MCF 10A (cell line): ENCODE data around the gene RTCB. TPM values are rescaled to one million over a fixed set of nuclear protein-coding genes. Genes with fewer than 3 reads are reported as not detected.

ENCODE experiments used
- BruUV-seq: library from RNA; stranded (reverse); fragments of 400-500 nt; replicated peaks from 2 replicates; lab custom pipeline; 2021; lab: Mats Ljungman, UMichigan
- CTCF ChIA-PET: fragments of 300-600 bp; sonication (Branson Sonifier 250); formaldehyde crosslinking; extraction: SDS; loops from one replicate; lab custom pipeline; 2021; ENCODE audit warnings: antibody characterized with exemption, inconsistent platforms; lab: Yijun Ruan, JAX
- POLR2A ChIA-PET: fragments of 300-600, 350-650 bp; sonication (Branson Sonifier 250); formaldehyde crosslinking; extraction: SDS; loops from one replicate; lab custom pipeline; 2020; ENCODE audit warnings: antibody characterized with exemption, inconsistent platforms; lab: Yijun Ruan, JAX
- DNase-seq: peaks from one replicate; pipeline ENCODE4 v3.0.0-alpha.2; 2018; ENCODE audit not compliant: unreplicated experiment
- H3K27ac Mint-ChIP-seq: one replicate; pipeline ENCODE4 v1.8.0; 2022; ENCODE audit warnings: mild to moderate bottlenecking, low read depth, mixed read lengths; ENCODE audit not compliant: unreplicated experiment
- H3K27me3 Mint-ChIP-seq: one replicate; pipeline ENCODE4 v1.8.0; 2022; ENCODE audit warnings: mixed read lengths; ENCODE audit not compliant: insufficient read depth, unreplicated experiment
- H3K36me3 Mint-ChIP-seq: one replicate; pipeline ENCODE4 v1.8.0; 2022; ENCODE audit warnings: mild to moderate bottlenecking, moderate library complexity, mixed read lengths; ENCODE audit not compliant: insufficient read depth, unreplicated experiment
- H3K4me1 Mint-ChIP-seq: one replicate; pipeline ENCODE4 v1.8.0; 2022; ENCODE audit warnings: mixed read lengths; ENCODE audit not compliant: insufficient read depth, unreplicated experiment
- H3K4me3 Mint-ChIP-seq: one replicate; pipeline ENCODE4 v1.8.0; 2022; ENCODE audit warnings: mild to moderate bottlenecking, moderate library complexity, mixed read lengths; ENCODE audit not compliant: unreplicated experiment
- H3K9me3 Mint-ChIP-seq: one replicate; pipeline ENCODE4 v1.8.0; 2022; ENCODE audit warnings: mixed read lengths; ENCODE audit not compliant: unreplicated experiment
- CTCF ChIP-seq: fragments of 200-600 bp; IDR thresholded peaks from one replicate; pipeline ENCODE4 v1.8.0; 2022; ENCODE audit warnings: antibody characterized with exemption, mild to moderate bottlenecking; ENCODE audit not compliant: unreplicated experiment
- intact Hi-C: fragments of 100-400 bp; cut with micrococcal nuclease; formaldehyde crosslinking; loops from 2 replicates; pipeline ENCODE4 v1.14.1; 2022
- total RNA-seq: library from RNA; stranded (reverse); gene quantifications from 2 replicates; pipeline ENCODE4 v1.2.3, GENCODE V29; 2022

The RTCB gene
- total RNA-seq, 1 experiment from 2014 or later, result 93.4 TPM

- Mint-ChIP-seq H3K9me3 (no peaks in the 10 kb centered on the region), H3K4me1 (peaks cover 6% of the 10 kb centered on the region), H3K27me3 (peaks cover 35% of the 10 kb centered on the region), H3K27ac (no peak overlapping the region), H3K36me3 (peaks cover 24% of the 10 kb centered on the region), H3K4me3 (no peak overlapping the region)
- intact Hi-C loops, result no loop called here
- ChIA-PET CTCF (interaction anchor here (0.6 to 6.4 kb wide), 7 partner anchors 12 to 1454 kb away, joined by 3 to 57 read pairs (median 5); partner anchors contain the start of gene FBXO7), POLR2A (interaction anchor here (0.7 to 1.2 kb wide), 3 partner anchors 48 to 55 kb away, joined by 3 to 5 read pairs (median 5); partner anchors contain the start of gene BPIFC)
- no peak for DNase-seq
- BruUV-seq, result no TSS peak
- no peak for TF ChIP-seq CTCF
These were observed 2.1 kb upstream of the RTCB start for GRCh38 chr22:32414191-32414590.

- intact Hi-C loops, result loop anchor here (2.0 kb wide), 1 partner anchor 59 kb away; no protein-coding TSS in a partner anchor
- peak; percentile 23 for DNase-seq
- Mint-ChIP-seq H3K9me3 (no peaks in the 10 kb centered on the region), H3K27me3 (peaks cover 34% of the 10 kb centered on the region), H3K4me1 (peaks cover 6% of the 10 kb centered on the region), H3K27ac (no peak overlapping the region), H3K36me3 (peaks cover 29% of the 10 kb centered on the region), H3K4me3 (no peak overlapping the region)
- POLR2A ChIA-PET, result interaction anchor here (0.7 to 1.2 kb wide), 3 partner anchors 51 to 209 kb away, joined by 3 to 5 read pairs (median 5); partner anchors contain the start of genes BPIFC and RFPL2
- no TSS peak for BruUV-seq
- CTCF ChIA-PET, result interaction anchor here (0.7 to 6.4 kb wide), 6 partner anchors 12 to 789 kb away, joined by 3 to 57 read pairs (median 14); partner anchors contain the start of gene FBXO7
- no peak for TF ChIP-seq CTCF
These were observed 1.7 kb upstream of the RTCB start for GRCh38 chr22:32413719-32414118.

GRCh38 chr22:32411402-32411801 lies 645 bp downstream of the RTCB start:
- no peak for DNase-seq
- Mint-ChIP-seq H3K4me1 (peaks cover 6% of the 10 kb centered on the region), H3K9me3 (no peaks in the 10 kb centered on the region), H3K27ac (peak overlapping the region; percentile 84), H3K36me3 (peaks cover 49% of the 10 kb centered on the region), H3K4me3 (peak overlapping the region; percentile 90), H3K27me3 (peaks cover 11% of the 10 kb centered on the region)
- BruUV-seq, result no TSS peak
- CTCF ChIA-PET, result interaction anchor here (0.7 to 6.4 kb wide), 14 partner anchors 10 to 798 kb away, joined by 3 to 57 read pairs (median 5); partner anchors contain the start of genes BPIFC and FBXO7
- no peak for TF ChIP-seq CTCF
- POLR2A ChIA-PET, result interaction anchor here (0.6 to 4.6 kb wide), 16 partner anchors 10 to 585 kb away, joined by 3 to 85 read pairs (median 4); partner anchors contain the start of genes BPIFC and FBXO7
- intact Hi-C loops, result no loop called here

- no peak for DNase-seq
- Mint-ChIP-seq H3K27me3 (peaks cover 4% of the 10 kb centered on the region), H3K4me3 (peak overlapping the region; percentile 90), H3K4me1 (peaks cover 6% of the 10 kb centered on the region), H3K36me3 (peaks cover 59% of the 10 kb centered on the region), H3K9me3 (no peaks in the 10 kb centered on the region), H3K27ac (peak overlapping the region; percentile 8)
- TF ChIP-seq CTCF, result no peak
- CTCF ChIA-PET, result interaction anchor here (1.2 to 6.4 kb wide), 5 partner anchors 11 to 799 kb away, joined by 4 to 57 read pairs (median 14); partner anchors contain the start of genes BPIFC and FBXO7
- intact Hi-C loops, result no loop called here
- POLR2A ChIA-PET, result interaction anchor here (0.7 to 4.6 kb wide), 5 partner anchors 11 to 65 kb away, joined by 3 to 85 read pairs (median 4); partner anchors contain the start of gene FBXO7
- BruUV-seq, result no TSS peak
These were observed 1.6 kb downstream of the RTCB start for GRCh38 chr22:32410459-32410858.
